WTC11 (cell line): ENCODE results near the gene VPS4A. TPM values are rescaled to one million over a fixed set of nuclear protein-coding genes. Genes with fewer than 3 reads are reported as not detected.
"Not testable (repeated sequence)": the region's sequence is repeated elsewhere in the genome, so short reads cannot be mapped to it uniquely, and the experiment has no call there.

Experiments
- ATAC-seq: fragments of 200-7000 bp; cut with Tn5 transposase; 2 replicates; pipeline ENCODE4 v1.10.0; 2021; ENCODE audit warnings: mild to moderate bottlenecking, moderate library complexity
- CTCF ChIA-PET: fragments of 300-600 bp; sonication (Branson Sonifier 250); formaldehyde crosslinking; loops from one replicate; lab custom pipeline; 2021; ENCODE audit warnings: antibody characterized with exemption; lab: Charles Lee
- POLR2A ChIA-PET: fragments of 350-600 bp; sonication (Branson Sonifier 250); formaldehyde crosslinking; loops from one replicate; lab custom pipeline; 2021; ENCODE audit warnings: antibody characterized with exemption; lab: Charles Lee
- DNase-seq: peaks from one replicate; pipeline ENCODE4 v3.0.0; 2021; ENCODE audit warnings: low spot score
- H3K27ac Mint-ChIP-seq: 2 replicates; pipeline ENCODE4 v1.8.0; 2021; ENCODE audit warnings: mixed read lengths
- H3K27me3 Mint-ChIP-seq: 2 replicates; pipeline ENCODE4 v1.8.0; 2021; ENCODE audit warnings: low read depth, mild to moderate bottlenecking, moderate library complexity, mixed read lengths
- H3K36me3 Mint-ChIP-seq: 2 replicates; pipeline ENCODE4 v1.8.0; 2021; ENCODE audit warnings: mixed read lengths
- H3K4me1 Mint-ChIP-seq: 2 replicates; pipeline ENCODE4 v1.8.0; 2022; ENCODE audit warnings: mixed read lengths
- H3K4me3 Mint-ChIP-seq: 2 replicates; pipeline ENCODE4 v1.8.0; 2021; ENCODE audit warnings: mild to moderate bottlenecking, moderate library complexity, mixed read lengths
- H3K9me3 Mint-ChIP-seq: 2 replicates; pipeline ENCODE4 v1.8.0; 2021; ENCODE audit warnings: mixed read lengths
- ARID4B ChIP-seq: sonication (generic); formaldehyde crosslinking; IDR thresholded peaks from 2 replicates; pipeline ENCODE4 v1.8.0; 2023; ENCODE audit warnings: missing genetic modification reagents, mild to moderate bottlenecking, borderline replicate concordance
- CBFB ChIP-seq: sonication (generic); formaldehyde crosslinking; IDR thresholded peaks from 2 replicates; pipeline ENCODE4 v1.8.1; 2022; ENCODE audit warnings: mild to moderate bottlenecking, low read depth, missing genetic modification reagents
- CREB1 ChIP-seq: sonication (generic); formaldehyde crosslinking; IDR thresholded peaks from 2 replicates; pipeline ENCODE4 v1.8.0; 2023; ENCODE audit warnings: mild to moderate bottlenecking, missing genetic modification reagents
- ELF4 ChIP-seq: sonication (generic); formaldehyde crosslinking; IDR thresholded peaks from 2 replicates; pipeline ENCODE4 v1.8.1; 2022; ENCODE audit warnings: low read depth, mild to moderate bottlenecking, moderate library complexity, missing genetic modification reagents
- EMX1 ChIP-seq: fragments of 250-450 bp; sonication (Bioruptor Pico); IDR thresholded peaks from 2 replicates; pipeline ENCODE4 v1.8.0; 2021; ENCODE audit warnings: mild to moderate bottlenecking
- ESRRA ChIP-seq: sonication (generic); formaldehyde crosslinking; IDR thresholded peaks from 2 replicates; pipeline ENCODE4 v1.8.1; 2022; ENCODE audit warnings: mild to moderate bottlenecking, missing genetic modification reagents, borderline replicate concordance
- ETV6 ChIP-seq: sonication (generic); formaldehyde crosslinking; IDR thresholded peaks from 2 replicates; pipeline ENCODE4 v1.8.1; 2022; ENCODE audit warnings: mild to moderate bottlenecking, missing genetic modification reagents
- NFATC4 ChIP-seq: fragments of 250-450 bp; sonication (Bioruptor Pico); IDR thresholded peaks from 2 replicates; pipeline ENCODE4 v1.9.0; 2021; ENCODE audit warnings: mild to moderate bottlenecking
- RELA ChIP-seq: sonication (generic); formaldehyde crosslinking; IDR thresholded peaks from 2 replicates; pipeline ENCODE4 v1.8.1; 2022; ENCODE audit warnings: missing genetic modification reagents, mild to moderate bottlenecking, borderline replicate concordance
- SMAD3 ChIP-seq: sonication (generic); formaldehyde crosslinking; IDR thresholded peaks from 2 replicates; pipeline ENCODE4 v1.8.0; 2022; ENCODE audit warnings: missing genetic modification reagents, mild to moderate bottlenecking, borderline replicate concordance
- ZNF121 ChIP-seq: sonication (generic); formaldehyde crosslinking; IDR thresholded peaks from 2 replicates; pipeline ENCODE4 v1.8.0; 2023; ENCODE audit warnings: missing genetic modification reagents
- ZNF317 ChIP-seq: sonication (generic); formaldehyde crosslinking; IDR thresholded peaks from 2 replicates; pipeline ENCODE4 v1.8.1; 2023; ENCODE audit warnings: low read depth, mild to moderate bottlenecking, moderate library complexity, missing genetic modification reagents, borderline replicate concordance
- ZNF671 ChIP-seq: fragments of 250-450 bp; sonication (Bioruptor Pico); IDR thresholded peaks from 2 replicates; pipeline ENCODE4 v1.8.0; 2021; ENCODE audit warnings: mild to moderate bottlenecking
- total RNA-seq: library from RNA; stranded (reverse); gene quantifications from 3 replicates; pipeline ENCODE4 v1.2.3, GENCODE V29; 2021
- TF ChIP-seq, protein P1 (sequence below): fragments of 200-600 bp; IDR thresholded peaks from 2 replicates; pipeline ENCODE4 v1.8.0; 2022; ENCODE audit warnings: antibody characterized with exemption
- TF ChIP-seq, protein P2 (sequence below): fragments of 250-450 bp; sonication (Bioruptor Pico); IDR thresholded peaks from 2 replicates; pipeline ENCODE4 v1.9.0; 2021; ENCODE audit warnings: mild to moderate bottlenecking
- TF ChIP-seq, protein P3 (sequence below): sonication (generic); formaldehyde crosslinking; IDR thresholded peaks from 2 replicates; pipeline ENCODE4 v1.8.0; 2023; ENCODE audit warnings: mild to moderate bottlenecking, missing genetic modification reagents

Gene VPS4A
- total RNA-seq, 1 experiment from 2014 or later, result 28.3 TPM

GRCh38 chr16:69286941-69287713 is 24.0 kb upstream of the VPS4A start:
- POLR2A ChIA-PET, result interaction anchor here (0.6 kb wide), 1 partner anchor 130 kb away, joined by 4 read pairs; no protein-coding TSS in a partner anchor
- H3K27me3 Mint-ChIP-seq, result no peaks in the 10 kb centered on the region
- CTCF ChIA-PET, result interaction anchor here (1.1 to 2.5 kb wide), 5 partner anchors 9 to 137 kb away, joined by 4 to 8 read pairs (median 6); no protein-coding TSS in a partner anchor
- no peaks in the 10 kb centered on the region for H3K4me1 Mint-ChIP-seq
- no peak for TF ChIP-seq EMX1 (CRISPR knock-in tag)
- TF ChIP-seq, protein P1, sequence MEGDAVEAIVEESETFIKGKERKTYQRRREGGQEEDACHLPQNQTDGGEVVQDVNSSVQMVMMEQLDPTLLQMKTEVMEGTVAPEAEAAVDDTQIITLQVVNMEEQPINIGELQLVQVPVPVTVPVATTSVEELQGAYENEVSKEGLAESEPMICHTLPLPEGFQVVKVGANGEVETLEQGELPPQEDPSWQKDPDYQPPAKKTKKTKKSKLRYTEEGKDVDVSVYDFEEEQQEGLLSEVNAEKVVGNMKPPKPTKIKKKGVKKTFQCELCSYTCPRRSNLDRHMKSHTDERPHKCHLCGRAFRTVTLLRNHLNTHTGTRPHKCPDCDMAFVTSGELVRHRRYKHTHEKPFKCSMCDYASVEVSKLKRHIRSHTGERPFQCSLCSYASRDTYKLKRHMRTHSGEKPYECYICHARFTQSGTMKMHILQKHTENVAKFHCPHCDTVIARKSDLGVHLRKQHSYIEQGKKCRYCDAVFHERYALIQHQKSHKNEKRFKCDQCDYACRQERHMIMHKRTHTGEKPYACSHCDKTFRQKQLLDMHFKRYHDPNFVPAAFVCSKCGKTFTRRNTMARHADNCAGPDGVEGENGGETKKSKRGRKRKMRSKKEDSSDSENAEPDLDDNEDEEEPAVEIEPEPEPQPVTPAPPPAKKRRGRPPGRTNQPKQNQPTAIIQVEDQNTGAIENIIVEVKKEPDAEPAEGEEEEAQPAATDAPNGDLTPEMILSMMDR, result peak; percentile 9; the same call in 1 of the 2 replicates
- no peaks in the 10 kb centered on the region for H3K9me3 Mint-ChIP-seq
- H3K27ac Mint-ChIP-seq, result no peak overlapping the region
- ATAC-seq, result no peak
- H3K36me3 Mint-ChIP-seq, result peaks cover 3% of the 10 kb centered on the region; the same call in 1 of the 2 replicates
- no peak overlapping the region for H3K4me3 Mint-ChIP-seq
- no peak for DNase-seq

- H3K4me3 Mint-ChIP-seq, H3K4me1 Mint-ChIP-seq, H3K9me3 Mint-ChIP-seq, ATAC-seq, H3K27ac Mint-ChIP-seq, H3K27me3 Mint-ChIP-seq, DNase-seq, H3K36me3 Mint-ChIP-seq: not testable (repeated sequence)
- CTCF ChIA-PET, result interaction anchor here (1.0 kb wide), 1 partner anchor 141 kb away, joined by 3 read pairs; no protein-coding TSS in a partner anchor
- POLR2A ChIA-PET, result interaction anchor here (0.6 kb wide), 1 partner anchor 27 kb away, joined by 3 read pairs; no protein-coding TSS in a partner anchor
Observed at GRCh38 chr16:69291657-69292056, 19.5 kb upstream of the VPS4A start.

- TF ChIP-seq, protein P1, result no peak
- TF ChIP-seq RELA (CRISPR knock-in tag), result no peak
- H3K4me1 Mint-ChIP-seq, result no peaks in the 10 kb centered on the region
- H3K4me3 Mint-ChIP-seq, result no peak overlapping the region
- CTCF ChIA-PET, result no interaction called here
- H3K27ac Mint-ChIP-seq, result peak overlapping the region; percentile 43
- POLR2A ChIA-PET, result no interaction called here
- no peaks in the 10 kb centered on the region for H3K27me3 Mint-ChIP-seq
- no peak for ATAC-seq
- DNase-seq, result no peak
- peaks cover 3% of the 10 kb centered on the region; the same call in 1 of the 2 replicates for H3K36me3 Mint-ChIP-seq
- no peaks in the 10 kb centered on the region for H3K9me3 Mint-ChIP-seq
Observed at GRCh38 chr16:69293401-69293800, 17.7 kb upstream of the VPS4A start.

DNA sequence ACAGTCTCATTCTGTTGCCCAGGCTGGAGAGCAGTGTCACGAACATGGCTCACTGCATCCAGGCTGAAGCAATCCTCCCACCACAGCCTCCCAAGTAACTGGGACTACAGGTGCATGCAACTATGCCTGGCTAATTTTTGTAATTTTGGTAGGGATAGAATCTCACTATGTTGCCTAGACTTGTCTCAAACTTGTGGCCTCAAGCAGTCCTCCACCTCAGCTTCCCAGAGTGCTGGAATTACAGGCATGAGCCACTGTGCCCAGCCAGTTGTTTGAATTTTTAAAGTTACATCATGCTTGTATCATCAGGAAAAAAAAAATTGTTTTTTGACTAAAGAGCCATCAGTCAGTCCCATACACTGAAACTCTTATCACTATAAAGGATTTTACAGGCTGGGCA is 17.1 kb upstream of the VPS4A start:
- POLR2A ChIA-PET, result no interaction called here
- H3K27me3 Mint-ChIP-seq, result no peaks in the 10 kb centered on the region

More for the DNA sequence above, 17.1 kb upstream of the VPS4A start:
- no peak for ATAC-seq
- no peaks in the 10 kb centered on the region for H3K4me1 Mint-ChIP-seq
- no peaks in the 10 kb centered on the region for H3K9me3 Mint-ChIP-seq
- no peak overlapping the region for H3K27ac Mint-ChIP-seq
- DNase-seq, result no peak
- CTCF ChIA-PET, result no interaction called here
- H3K36me3 Mint-ChIP-seq, result peaks cover 3% of the 10 kb centered on the region; the same call in 1 of the 2 replicates
- H3K4me3 Mint-ChIP-seq, result no peak overlapping the region
- TF ChIP-seq, protein P2, sequence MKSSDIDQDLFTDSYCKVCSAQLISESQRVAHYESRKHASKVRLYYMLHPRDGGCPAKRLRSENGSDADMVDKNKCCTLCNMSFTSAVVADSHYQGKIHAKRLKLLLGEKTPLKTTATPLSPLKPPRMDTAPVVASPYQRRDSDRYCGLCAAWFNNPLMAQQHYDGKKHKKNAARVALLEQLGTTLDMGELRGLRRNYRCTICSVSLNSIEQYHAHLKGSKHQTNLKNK, result no peak
- TF ChIP-seq ZNF671 (CRISPR knock-in tag) (no peak), CBFB (CRISPR knock-in tag) (no peak), NFATC4 (CRISPR knock-in tag) (no peak), ELF4 (no peak), ZNF121 (CRISPR knock-in tag) (no peak), ARID4B (no peak), SMAD3 (CRISPR knock-in tag) (no peak), ESRRA (no peak), ETV6 (CRISPR knock-in tag) (no peak), ZNF317 (CRISPR knock-in tag) (no peak), CREB1 (CRISPR knock-in tag) (no peak)
- TF ChIP-seq, protein P3, sequence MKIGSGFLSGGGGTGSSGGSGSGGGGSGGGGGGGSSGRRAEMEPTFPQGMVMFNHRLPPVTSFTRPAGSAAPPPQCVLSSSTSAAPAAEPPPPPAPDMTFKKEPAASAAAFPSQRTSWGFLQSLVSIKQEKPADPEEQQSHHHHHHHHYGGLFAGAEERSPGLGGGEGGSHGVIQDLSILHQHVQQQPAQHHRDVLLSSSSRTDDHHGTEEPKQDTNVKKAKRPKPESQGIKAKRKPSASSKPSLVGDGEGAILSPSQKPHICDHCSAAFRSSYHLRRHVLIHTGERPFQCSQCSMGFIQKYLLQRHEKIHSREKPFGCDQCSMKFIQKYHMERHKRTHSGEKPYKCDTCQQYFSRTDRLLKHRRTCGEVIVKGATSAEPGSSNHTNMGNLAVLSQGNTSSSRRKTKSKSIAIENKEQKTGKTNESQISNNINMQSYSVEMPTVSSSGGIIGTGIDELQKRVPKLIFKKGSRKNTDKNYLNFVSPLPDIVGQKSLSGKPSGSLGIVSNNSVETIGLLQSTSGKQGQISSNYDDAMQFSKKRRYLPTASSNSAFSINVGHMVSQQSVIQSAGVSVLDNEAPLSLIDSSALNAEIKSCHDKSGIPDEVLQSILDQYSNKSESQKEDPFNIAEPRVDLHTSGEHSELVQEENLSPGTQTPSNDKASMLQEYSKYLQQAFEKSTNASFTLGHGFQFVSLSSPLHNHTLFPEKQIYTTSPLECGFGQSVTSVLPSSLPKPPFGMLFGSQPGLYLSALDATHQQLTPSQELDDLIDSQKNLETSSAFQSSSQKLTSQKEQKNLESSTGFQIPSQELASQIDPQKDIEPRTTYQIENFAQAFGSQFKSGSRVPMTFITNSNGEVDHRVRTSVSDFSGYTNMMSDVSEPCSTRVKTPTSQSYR (CRISPR knock-in tag), result no peak
